Gastrocnemius medialis (tissue), 4 donors: ENCODE results near the gene LNX2. TPM values are rescaled to one million over a fixed set of nuclear protein-coding genes. Genes with fewer than 3 reads are reported as not detected.

Experiments
- ATAC-seq, 2 donors: fragments of 150-250 bp; one replicate each; pipeline ENCODE4 v1.9.1; 2016
- DNase-seq, 2 donors: peaks; one replicate each; pipeline ENCODE4 v3.0.0-alpha.2; 2019
- H3K27ac ChIP-seq, 4 donors: fragments of 200-600 bp; sonication (generic); 1 replicate in 1 of 4; 2 replicates in 3 of 4; pipeline ENCODE4 v1.5.1; 2016 to 2018; ENCODE audit warnings: mild to moderate bottlenecking in 2 of 4, moderate library complexity in 1 of 4
- H3K27me3 ChIP-seq, 3 donors: fragments of 200-600 bp; sonication (generic) in 2 of 3; 1 replicate in 1 of 3; 2 replicates in 2 of 3; pipeline versions ENCODE4 v1.5.1 to v1.6.0; 2016 to 2019; ENCODE audit warnings: mild to moderate bottlenecking in 1 of 3, moderate library complexity in 1 of 3
- H3K36me3 ChIP-seq, 2 donors: fragments of 200-600 bp; sonication (generic) in 1 of 2; one replicate each; pipeline ENCODE4 v1.5.1; 2017 to 2018
- H3K4me1 ChIP-seq, 2 donors: fragments of 200-600 bp; sonication (generic) in 1 of 2; one replicate each; pipeline ENCODE4 v1.5.1; 2016 to 2017; ENCODE audit warnings: mild to moderate bottlenecking in 2 of 2
- H3K4me3 ChIP-seq, 4 donors: fragments of 200-600 bp; sonication (generic) in 3 of 4; 1 replicate in 1 of 4; 2 replicates in 3 of 4; pipeline ENCODE4 v1.5.1; 2016 to 2019; ENCODE audit warnings: mild to moderate bottlenecking in 2 of 4
- H3K9me3 ChIP-seq, 3 donors: fragments of 200-600 bp; sonication (generic) in 2 of 3; 1 replicate in 1 of 3; 2 replicates in 2 of 3; pipeline ENCODE4 v1.5.1; 2016 to 2019
- CTCF ChIP-seq, 5 experiments: fragments of 450-650 bp in 3 of 5; fragments of 200-600 bp in 2 of 5; sonication (generic) in 2 of 5; IDR thresholded peaks in 4 of 5; conservative IDR thresholded peaks in 1 of 5; 1 replicate in 4 of 5; 2 replicates in 1 of 5; pipeline ENCODE4 v1.5.1; 2016 to 2019; ENCODE audit warnings: antibody characterized with exemption in 5 of 5, mild to moderate bottlenecking in 3 of 5, moderate library complexity in 3 of 5
- POLR2A ChIP-seq, 2 donors: fragments of 450-650 bp; IDR thresholded peaks; one replicate each; pipeline ENCODE4 v1.6.1; 2017; ENCODE audit warnings: antibody characterized with exemption in 2 of 2, mild to moderate bottlenecking in 2 of 2, moderate library complexity in 2 of 2
- in situ Hi-C, 4 donors: fragments of 200-750 bp; cut with MboI; loops; one replicate each; pipeline versions ENCODE4 v1.15.0 to v1.8.0; 2017; ENCODE audit warnings: low sequenced_read_pairs in 4 of 4
- intact Hi-C: fragments of 100-400 bp; cut with DNase I; formaldehyde crosslinking; loops from one replicate; pipeline ENCODE4 v1.15.1; 2023; ENCODE audit warnings: low total_unique reads
- total RNA-seq, 4 donors: library from RNA; depleted of rRNA; stranded (reverse); fragments of >200 nt; gene quantifications; one replicate each; pipeline versions ENCODE4 v1.1.0 to v1.2.3, GENCODE V29; 2016

LNX2 gene
- total RNA-seq, 4 donors from 2014 or later: 5.0 to 7.1 (median 6.2) TPM

GRCh38 chr13:27496006-27496405, 124.3 kb downstream of the LNX2 start:
- Histone ChIP-seq H3K9me3 (no peaks in the 10 kb centered on the region), H3K4me3 (no peak overlapping the region), H3K27ac (no peak overlapping the region), H3K4me1 (no peaks in the 10 kb centered on the region), H3K36me3 (no peaks in the 10 kb centered on the region), H3K27me3 (no peaks in the 10 kb centered on the region)
- ATAC-seq: no peak
- in situ Hi-C loops: no loop called here
- no peak for DNase-seq
- no peak for TF ChIP-seq POLR2A (IDR thresholded peaks at IDR 0.05)
- no peak for TF ChIP-seq CTCF (IDR thresholded peaks at IDR 0.05 in 4 of 5, conservative IDR thresholded peaks at IDR 0.05 in 1 of 5)
- intact Hi-C loops: no loop called here

Other genes starting within 250 kb of the LNX2 start
- gene GTF3A, start 195.9 kb downstream of the LNX2 start, total RNA-seq: 100 to 1,000 TPM; 179 to 304 (median 242) TPM
- 100 to 1,000 TPM in 2 of 4 donors, 10 to 100 TPM in 2; 73.9 to 113 (median 89.1) TPM for gene MTIF3, start 170.0 kb downstream of the LNX2 start, total RNA-seq
- 100 to 1,000 TPM; 104 to 159 (median 142) TPM for gene POLR1D, start 1.4 kb upstream of the LNX2 start, total RNA-seq
- gene GSX1, start 172.0 kb upstream of the LNX2 start, total RNA-seq: not detected